Kidney epithelial cell (primary cell): ENCODE measurements around the gene FRG2B. TPM values are rescaled to one million over a fixed set of nuclear protein-coding genes. Genes with fewer than 3 reads are reported as not detected.
"Not testable (repeated sequence)": the region's sequence is repeated elsewhere in the genome, so short reads cannot be mapped to it uniquely, and the experiment has no call there.

Experiments
- DNase-seq: peaks from one replicate; pipeline ENCODE4 v3.0.0-alpha.2; 2010; ENCODE audit warnings: low read depth
- H3K27me3 ChIP-seq: 2 replicates; pipeline ENCODE4 v1.6.0; 2011; ENCODE audit warnings: low read length; ENCODE audit not compliant: control insufficient read depth, insufficient read depth
- H3K36me3 ChIP-seq: 2 replicates; pipeline ENCODE4 v1.5.1; 2011; ENCODE audit warnings: low read length; ENCODE audit not compliant: control insufficient read depth, insufficient read depth
- H3K4me3 ChIP-seq: 2 replicates; pipeline ENCODE4 v1.5.1; 2011; ENCODE audit warnings: low read depth, mild to moderate bottlenecking, control low read depth, low read length
- total RNA-seq: library from RNA; depleted of rRNA; stranded (reverse); fragments of >200 nt; gene quantifications from 2 replicates; pipeline ENCODE4 v1.2.3, GENCODE V29; 2015

Gene FRG2B
- total RNA-seq = not detected in 2 replicates

- not testable (repeated sequence) for H3K27me3 ChIP-seq, H3K36me3 ChIP-seq, H3K4me3 ChIP-seq, DNase-seq
These were observed at the start of gene FRG2B for GRCh38 chr10:133626695-133627094. Gene FRG2B, minus strand, starts transcription at chr10:133626795. Its CDS starts 53 bp downstream, at chr10:133626742.

DNA sequence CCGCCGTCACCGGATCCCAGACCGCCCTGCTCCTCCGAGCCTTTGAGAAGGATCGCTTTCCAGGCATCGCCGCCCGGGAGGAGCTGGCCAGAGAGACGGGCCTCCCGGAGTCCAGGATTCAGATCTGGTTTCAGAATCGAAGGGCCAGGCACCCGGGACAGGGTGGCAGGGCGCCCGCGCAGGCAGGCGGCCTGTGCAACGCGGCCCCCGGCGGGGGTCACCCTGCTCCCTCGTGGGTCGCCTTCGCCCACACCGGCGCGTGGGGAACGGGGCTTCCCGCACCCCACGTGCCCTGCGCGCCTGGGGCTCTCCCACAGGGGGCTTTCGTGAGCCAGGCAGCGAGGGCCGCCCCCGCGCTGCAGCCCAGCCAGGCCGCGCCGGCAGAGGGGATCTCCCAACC is 40.9 kb upstream of the FRG2B start:
- H3K4me3 ChIP-seq, H3K27me3 ChIP-seq, H3K36me3 ChIP-seq, DNase-seq: not testable (repeated sequence)

DNA sequence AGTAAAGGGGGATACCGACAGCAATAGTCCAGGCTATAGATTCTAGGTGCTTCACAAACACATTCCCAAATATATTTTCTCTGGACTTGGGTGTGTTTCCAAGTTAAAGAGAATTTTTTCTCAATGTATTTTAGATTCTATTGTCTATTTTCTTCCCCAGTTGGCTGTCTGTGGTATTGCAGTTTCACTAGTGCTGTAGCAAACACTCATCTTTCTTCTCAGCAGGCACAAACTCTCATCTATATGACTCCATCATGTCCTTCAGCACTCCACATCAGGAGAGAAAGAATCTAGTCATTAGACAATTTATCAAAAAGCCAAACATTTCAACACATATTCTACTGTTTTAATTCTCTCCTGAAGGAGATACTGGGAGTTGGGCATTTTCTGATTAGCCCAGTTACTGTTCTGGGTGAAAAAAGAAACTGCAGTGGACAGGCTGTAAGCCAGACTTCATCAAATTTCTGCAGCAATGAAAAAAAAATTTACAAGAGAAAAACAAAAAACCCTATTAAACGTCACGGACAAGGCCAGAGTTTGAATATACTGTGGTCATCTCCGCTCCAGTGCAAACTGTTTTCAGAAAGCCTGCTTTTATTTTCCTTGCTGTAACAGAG is 37.1 kb upstream of the FRG2B start:
- H3K36me3 ChIP-seq, H3K27me3 ChIP-seq, DNase-seq, H3K4me3 ChIP-seq: not testable (repeated sequence)

- not testable (repeated sequence) for H3K27me3 ChIP-seq, DNase-seq, H3K36me3 ChIP-seq, H3K4me3 ChIP-seq
These were observed 34.5 kb upstream of the FRG2B start for GRCh38 chr10:133661122-133661521.

- H3K4me3 ChIP-seq = not testable (repeated sequence)
These were observed 33.9 kb upstream of the FRG2B start for GRCh38 chr10:133660516-133660915.

GRCh38 chr10:133657276-133657675 is 30.7 kb upstream of the FRG2B start:
- DNase-seq, H3K4me3 ChIP-seq, H3K27me3 ChIP-seq, H3K36me3 ChIP-seq: not testable (repeated sequence)

More at GRCh38 chr10:133660516-133660915, 33.9 kb upstream of the FRG2B start:
- H3K36me3 ChIP-seq, DNase-seq, H3K27me3 ChIP-seq: not testable (repeated sequence)

DNA sequence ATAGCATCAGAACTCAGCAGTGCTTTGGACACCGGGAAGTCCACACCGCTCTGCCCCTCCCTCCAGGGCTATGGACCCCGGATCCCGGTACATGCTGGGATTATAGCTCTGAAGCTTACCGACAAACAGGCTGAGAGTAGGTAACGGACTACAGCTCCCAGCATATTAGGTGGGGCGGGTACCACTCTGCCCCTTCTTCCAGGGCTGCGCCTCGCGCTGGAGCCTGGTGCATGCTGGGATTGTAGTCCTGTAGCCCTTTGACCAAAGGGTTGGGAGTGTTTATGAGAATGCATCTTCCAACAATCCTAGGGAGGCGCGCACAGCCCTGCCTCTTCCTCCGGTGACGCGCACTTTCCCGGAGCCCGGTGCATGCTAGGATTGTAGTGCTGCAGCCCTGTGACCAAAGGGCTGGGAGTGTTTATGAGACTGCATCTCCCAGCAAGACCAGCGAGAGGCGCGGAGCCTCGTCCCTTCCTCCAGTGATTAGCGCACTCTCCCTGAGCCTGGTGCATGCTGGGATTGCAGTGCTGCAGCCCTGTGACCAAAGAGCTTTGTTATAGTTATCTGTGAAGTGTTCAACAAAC is 22.4 kb upstream of the FRG2B start:
- not testable (repeated sequence) for H3K36me3 ChIP-seq, H3K27me3 ChIP-seq, DNase-seq, H3K4me3 ChIP-seq

GRCh38 chr10:133647075-133647748 is 20.6 kb upstream of the FRG2B start:
- not testable (repeated sequence) for DNase-seq

GRCh38 chr10:133637846-133638235 is 11.2 kb upstream of the FRG2B start:
- not testable (repeated sequence) for H3K36me3 ChIP-seq, DNase-seq, H3K4me3 ChIP-seq, H3K27me3 ChIP-seq

More at GRCh38 chr10:133647075-133647748, 20.6 kb upstream of the FRG2B start:
- H3K4me3 ChIP-seq, H3K36me3 ChIP-seq, H3K27me3 ChIP-seq: not testable (repeated sequence)

GRCh38 chr10:133637202-133637845 is 10.7 kb upstream of the FRG2B start:
- H3K27me3 ChIP-seq, H3K4me3 ChIP-seq, H3K36me3 ChIP-seq, DNase-seq: not testable (repeated sequence)

DNA sequence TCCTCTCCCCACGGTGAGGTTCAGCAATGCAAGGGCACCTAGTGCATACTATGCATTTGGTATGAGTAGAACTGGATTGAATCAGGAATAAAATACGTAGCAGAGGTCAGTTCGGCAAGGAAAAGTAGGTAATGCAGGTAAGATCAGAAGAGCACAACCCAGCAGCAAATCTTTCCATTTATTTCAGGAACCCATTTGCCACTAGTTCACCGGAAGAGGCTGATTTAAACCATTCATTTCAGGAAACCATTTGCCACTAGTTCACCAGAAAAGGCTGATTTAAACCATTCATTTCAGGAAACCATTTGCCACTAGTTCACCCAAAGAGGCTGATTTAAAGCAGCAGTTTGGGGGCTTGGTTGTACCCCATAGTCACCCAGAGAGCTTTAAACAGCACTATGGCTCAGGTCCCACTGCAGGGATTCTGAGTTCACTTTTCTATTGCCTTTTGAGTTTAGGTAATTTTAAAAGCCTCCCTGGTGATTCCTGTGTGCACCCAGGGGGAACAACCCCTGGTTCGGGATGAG is 4.2 kb upstream of the FRG2B start:
- H3K4me3 ChIP-seq, H3K27me3 ChIP-seq, H3K36me3 ChIP-seq, DNase-seq: not testable (repeated sequence)

GRCh38 chr10:133622544-133622943 is 4.1 kb downstream of the FRG2B start:
- H3K4me3 ChIP-seq, DNase-seq, H3K36me3 ChIP-seq, H3K27me3 ChIP-seq: not testable (repeated sequence)
